Measurements from ENCODE around the gene TXNDC11.

TXNDC11 gene

GRCh38 chr16:11667221-11667823, 75.3 kb downstream of the TXNDC11 start:
- H3K4me3 ChIP-seq (ENCODE audit: extremely low read depth, insufficient read depth, low read length, poor library complexity, severe bottlenecking) = no peak overlapping the region
- WGBS, 2 experiments (ENCODE audit: insufficient coverage in 2 of 2) = 93 to 95% methylated on average over 7 to 9 of the region's 11 CpGs
- H3K9me3 ChIP-seq (ENCODE audit: control insufficient read depth, low read length) = no peaks in the 10 kb centered on the region
- H3K4me1 ChIP-seq (ENCODE audit: control insufficient read depth, insufficient read depth, low read length, poor library complexity, severe bottlenecking) = peaks cover 22% of the 10 kb centered on the region
- peaks cover 3% of the 10 kb centered on the region for H3K36me3 ChIP-seq (ENCODE audit: control insufficient read depth, insufficient read depth, low read length)
- no peak overlapping the region for H3K27ac ChIP-seq (ENCODE audit: low read depth, low read length, severe bottlenecking)

DNA sequence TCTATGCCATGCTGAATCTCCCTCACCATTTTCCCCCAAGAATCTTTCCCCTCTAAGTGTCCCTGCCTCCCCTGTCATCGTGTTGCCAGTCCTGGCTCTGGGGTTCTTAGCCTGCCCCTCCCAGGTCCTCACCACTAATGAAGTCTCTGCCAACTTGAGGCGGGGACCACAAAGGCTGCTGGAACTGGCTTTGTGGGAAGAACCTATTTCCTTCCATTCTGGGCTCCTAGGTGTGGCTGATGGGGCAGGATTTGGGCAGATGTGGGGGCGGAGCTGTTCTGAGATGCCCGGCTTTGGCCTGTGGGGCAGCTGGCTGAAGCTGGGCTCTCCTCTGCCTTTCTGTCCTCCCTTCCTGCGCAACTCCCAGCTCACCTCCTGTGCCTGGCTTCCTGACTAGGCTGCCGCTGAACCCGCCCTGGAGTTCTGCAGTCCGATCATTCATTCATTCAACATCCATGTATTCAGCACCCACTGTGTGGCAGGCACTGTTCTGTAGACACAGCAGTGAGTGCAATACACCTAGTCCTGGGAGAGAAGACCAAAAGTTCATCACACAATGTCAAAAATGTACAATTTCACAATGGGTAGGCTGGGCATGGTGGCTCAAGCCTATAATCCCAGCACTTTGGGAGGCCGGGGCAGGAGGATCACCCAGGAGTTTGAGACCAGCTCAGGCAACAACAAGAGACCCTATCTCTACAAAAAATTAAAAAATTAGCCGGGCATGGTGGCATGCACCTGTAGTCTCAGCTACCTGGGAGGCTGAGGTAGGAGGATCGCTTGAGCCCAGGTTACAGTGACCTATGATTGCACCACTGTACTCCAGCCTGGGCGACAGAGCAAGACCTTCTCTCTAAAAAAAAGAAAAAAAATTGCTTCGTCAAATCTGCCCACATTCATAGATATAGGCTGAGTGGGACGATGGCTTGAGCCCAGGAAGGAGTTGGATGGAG, 76.3 kb downstream of the TXNDC11 start:
- H3K27ac ChIP-seq (ENCODE audit: low read depth, low read length, severe bottlenecking) = no peak overlapping the region
- peaks cover 22% of the 10 kb centered on the region for H3K4me1 ChIP-seq (ENCODE audit: control insufficient read depth, insufficient read depth, low read length, poor library complexity, severe bottlenecking)
- H3K4me3 ChIP-seq (ENCODE audit: extremely low read depth, insufficient read depth, low read length, poor library complexity, severe bottlenecking) = no peak overlapping the region
- H3K36me3 ChIP-seq (ENCODE audit: control insufficient read depth, insufficient read depth, low read length) = no peaks in the 10 kb centered on the region
- H3K9me3 ChIP-seq (ENCODE audit: control insufficient read depth, low read length) = no peaks in the 10 kb centered on the region
- WGBS, 2 experiments (ENCODE audit: insufficient coverage in 2 of 2) = 91 to 94% methylated on average over 8 to 10 of the region's 14 CpGs

DNA sequence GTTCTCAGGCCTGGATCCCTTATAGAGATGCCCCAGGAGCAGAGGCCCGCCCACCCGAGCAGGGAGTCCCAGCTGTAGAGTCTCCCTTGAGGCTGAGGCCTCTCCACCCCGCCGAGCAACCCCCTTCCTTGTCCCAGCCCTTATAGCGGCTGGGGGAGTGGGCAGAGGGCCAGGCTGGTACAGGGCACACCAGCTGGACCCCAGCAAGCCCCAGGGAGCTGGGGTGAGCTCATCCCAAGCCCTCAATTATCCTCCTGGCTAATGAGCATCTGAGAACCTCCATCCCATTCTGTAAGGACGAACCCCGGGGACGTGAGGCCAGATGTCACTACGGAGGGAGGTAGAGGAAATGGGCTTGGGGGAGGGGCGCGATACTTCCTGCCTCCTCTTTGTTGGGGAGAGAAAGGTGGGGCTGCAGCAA, 77.6 kb downstream of the TXNDC11 start:
- no peaks in the 10 kb centered on the region for H3K36me3 ChIP-seq (ENCODE audit: control insufficient read depth, insufficient read depth, low read length)
- no peak overlapping the region for H3K4me3 ChIP-seq (ENCODE audit: extremely low read depth, insufficient read depth, low read length, poor library complexity, severe bottlenecking)
- H3K27ac ChIP-seq (ENCODE audit: low read depth, low read length, severe bottlenecking) = peak overlapping the region; percentile 13
- H3K4me1 ChIP-seq (ENCODE audit: control insufficient read depth, insufficient read depth, low read length, poor library complexity, severe bottlenecking) = peaks cover 18% of the 10 kb centered on the region
- no peaks in the 10 kb centered on the region for H3K9me3 ChIP-seq (ENCODE audit: control insufficient read depth, low read length)
- 41 to 60% methylated on average over 2 to 10 of the region's 11 CpGs for WGBS, 2 experiments (ENCODE audit: insufficient coverage in 2 of 2)

DNA sequence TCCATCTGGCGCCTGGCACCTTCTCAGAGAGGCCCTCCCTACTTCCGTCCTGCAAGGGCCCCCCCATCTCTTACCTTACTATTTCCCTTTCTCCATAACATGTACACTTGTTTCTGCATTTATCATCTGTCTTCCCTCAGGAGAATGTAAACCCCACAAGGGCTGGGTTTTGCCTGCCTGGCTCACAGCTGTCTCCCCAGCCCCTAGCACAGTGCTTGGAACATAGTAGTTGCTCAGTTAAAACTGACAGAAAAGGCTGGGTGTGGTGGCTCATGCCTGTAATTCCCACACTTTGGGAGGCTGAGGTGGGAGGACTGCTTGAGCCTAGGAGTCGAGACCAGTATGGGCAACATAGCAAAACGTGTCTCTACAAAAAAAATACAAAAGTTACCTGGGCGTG, 80.1 kb downstream of the TXNDC11 start:
- Histone ChIP-seq H3K4me1 (ENCODE audit: control insufficient read depth, insufficient read depth, low read length, poor library complexity, severe bottlenecking) (peaks cover 24% of the 10 kb centered on the region), H3K9me3 (ENCODE audit: control insufficient read depth, low read length) (no peaks in the 10 kb centered on the region), H3K36me3 (ENCODE audit: control insufficient read depth, insufficient read depth, low read length) (no peaks in the 10 kb centered on the region), H3K4me3 (ENCODE audit: extremely low read depth, insufficient read depth, low read length, poor library complexity, severe bottlenecking) (no peak overlapping the region), H3K27ac (ENCODE audit: low read depth, low read length, severe bottlenecking) (no peak overlapping the region)
- WGBS, 2 experiments (ENCODE audit: insufficient coverage in 2 of 2) = 90 to 92% methylated on average over 4 to 5 of the region's 5 CpGs

- WGBS, 2 experiments (ENCODE audit: insufficient coverage in 2 of 2) = 85 to 93% methylated on average over 4 to 7 of the region's 12 CpGs
- no peak overlapping the region for H3K27ac ChIP-seq (ENCODE audit: low read depth, low read length, severe bottlenecking)
- no peaks in the 10 kb centered on the region for H3K9me3 ChIP-seq (ENCODE audit: control insufficient read depth, low read length)
- no peaks in the 10 kb centered on the region for H3K36me3 ChIP-seq (ENCODE audit: control insufficient read depth, insufficient read depth, low read length)
- H3K4me1 ChIP-seq (ENCODE audit: control insufficient read depth, insufficient read depth, low read length, poor library complexity, severe bottlenecking) = peaks cover 23% of the 10 kb centered on the region
- no peak overlapping the region for H3K4me3 ChIP-seq (ENCODE audit: extremely low read depth, insufficient read depth, low read length, poor library complexity, severe bottlenecking)
Observed at GRCh38 chr16:11660565-11660964, 82.1 kb downstream of the TXNDC11 start.

- Histone ChIP-seq H3K27ac (ENCODE audit: low read depth, low read length, severe bottlenecking) (no peak overlapping the region), H3K36me3 (ENCODE audit: control insufficient read depth, insufficient read depth, low read length) (no peaks in the 10 kb centered on the region)
- 82 to 88% methylated on average over 13 to 17 of the region's 19 CpGs for WGBS, 2 experiments (ENCODE audit: insufficient coverage in 2 of 2)
Observed at GRCh38 chr16:11658896-11659708, 83.6 kb downstream of the TXNDC11 start.

DNA sequence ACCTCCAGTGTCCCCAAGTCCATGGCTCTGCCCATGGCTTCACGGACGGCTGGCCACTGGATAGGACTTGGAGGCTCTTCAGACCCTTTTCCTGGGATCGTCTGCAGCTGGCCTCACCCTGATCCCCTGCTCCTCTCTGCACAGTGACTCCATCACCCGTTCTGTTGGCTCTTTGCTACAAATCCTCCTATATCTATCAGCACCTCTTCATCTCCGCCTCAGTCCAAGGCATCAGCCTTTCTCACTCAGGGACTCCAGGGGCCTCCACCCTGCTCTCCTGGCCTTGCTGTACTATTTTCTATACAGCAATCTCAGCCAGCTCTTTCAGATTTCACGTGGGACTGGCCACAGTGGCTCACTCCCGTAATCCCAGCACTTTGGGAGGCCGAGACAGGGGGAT, 85.1 kb downstream of the TXNDC11 start:
- peaks cover 9% of the 10 kb centered on the region for H3K4me1 ChIP-seq (ENCODE audit: control insufficient read depth, insufficient read depth, low read length, poor library complexity, severe bottlenecking)
- no peaks in the 10 kb centered on the region for H3K36me3 ChIP-seq (ENCODE audit: control insufficient read depth, insufficient read depth, low read length)
- WGBS, 2 experiments (ENCODE audit: insufficient coverage in 2 of 2) = 87 to 90% methylated on average over 8 of the region's 8 CpGs
- no peak overlapping the region for H3K27ac ChIP-seq (ENCODE audit: low read depth, low read length, severe bottlenecking)
- H3K9me3 ChIP-seq (ENCODE audit: control insufficient read depth, low read length) = no peaks in the 10 kb centered on the region
- H3K4me3 ChIP-seq (ENCODE audit: extremely low read depth, insufficient read depth, low read length, poor library complexity, severe bottlenecking) = no peak overlapping the region

More at GRCh38 chr16:11658896-11659708, 83.6 kb downstream of the TXNDC11 start:
- no peaks in the 10 kb centered on the region for H3K9me3 ChIP-seq (ENCODE audit: control insufficient read depth, low read length)
- peaks cover 9% of the 10 kb centered on the region for H3K4me1 ChIP-seq (ENCODE audit: control insufficient read depth, insufficient read depth, low read length, poor library complexity, severe bottlenecking)
- H3K4me3 ChIP-seq (ENCODE audit: extremely low read depth, insufficient read depth, low read length, poor library complexity, severe bottlenecking) = no peak overlapping the region

DNA sequence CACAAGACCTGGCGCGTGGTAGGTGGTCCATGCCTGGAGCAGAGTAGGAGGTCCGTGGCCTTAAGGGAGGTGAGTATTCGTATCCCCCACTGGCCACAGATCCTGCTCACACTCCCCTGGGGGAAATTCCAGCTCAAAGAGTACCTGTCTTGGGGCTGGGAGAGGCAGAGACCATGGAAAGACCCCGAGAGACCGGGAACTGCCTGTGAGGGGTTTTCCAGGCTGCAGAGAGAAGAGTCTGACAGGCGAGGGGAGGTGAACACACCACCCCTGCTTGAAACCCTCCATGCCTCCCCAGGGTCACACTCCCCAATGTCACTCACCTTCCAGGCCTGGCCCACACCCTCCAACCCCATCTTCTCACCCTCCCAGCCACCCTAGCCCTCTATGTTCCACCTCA, 87.0 kb downstream of the TXNDC11 start:
- H3K36me3 ChIP-seq (ENCODE audit: control insufficient read depth, insufficient read depth, low read length) = no peaks in the 10 kb centered on the region
- no peak overlapping the region for H3K4me3 ChIP-seq (ENCODE audit: extremely low read depth, insufficient read depth, low read length, poor library complexity, severe bottlenecking)
- 78 to 91% methylated on average over 4 to 5 of the region's 7 CpGs for WGBS, 2 experiments (ENCODE audit: insufficient coverage in 2 of 2)
- H3K27ac ChIP-seq (ENCODE audit: low read depth, low read length, severe bottlenecking) = no peak overlapping the region
- H3K4me1 ChIP-seq (ENCODE audit: control insufficient read depth, insufficient read depth, low read length, poor library complexity, severe bottlenecking) = peaks cover 9% of the 10 kb centered on the region
- H3K9me3 ChIP-seq (ENCODE audit: control insufficient read depth, low read length) = no peaks in the 10 kb centered on the region

GRCh38 chr16:11651796-11652195, 90.9 kb downstream of the TXNDC11 start:
- Histone ChIP-seq H3K36me3 (ENCODE audit: control insufficient read depth, insufficient read depth, low read length) (no peaks in the 10 kb centered on the region), H3K9me3 (ENCODE audit: control insufficient read depth, low read length) (no peaks in the 10 kb centered on the region), H3K27ac (ENCODE audit: low read depth, low read length, severe bottlenecking) (no peak overlapping the region), H3K4me3 (ENCODE audit: extremely low read depth, insufficient read depth, low read length, poor library complexity, severe bottlenecking) (no peak overlapping the region), H3K4me1 (ENCODE audit: control insufficient read depth, insufficient read depth, low read length, poor library complexity, severe bottlenecking) (no peaks in the 10 kb centered on the region)
- 89 to 95% methylated on average over 7 to 8 of the region's 8 CpGs for WGBS, 2 experiments (ENCODE audit: insufficient coverage in 2 of 2)
